OCI-M2 (cell line): Measurements from ENCODE around the gene PPP2R5B.

Experiments used
- DNase-seq: peaks from one replicate; lab custom pipeline; 2025; ENCODE audit not compliant: unreplicated experiment; lab: John Stamatoyannopoulos, UW

The PPP2R5B gene

GRCh38 chr11:64906314-64906635 is 18.2 kb upstream of the PPP2R5B start:
- DNase-seq, result no peak

- no peak for DNase-seq
Observed at GRCh38 chr11:64908766-64909165, 15.7 kb upstream of the PPP2R5B start.

- DNase-seq, result no peak
Observed at GRCh38 chr11:64909653-64910343, 14.7 kb upstream of the PPP2R5B start.

- no peak for DNase-seq
Observed at GRCh38 chr11:64910451-64911093, 13.9 kb upstream of the PPP2R5B start.

GRCh38 chr11:64911142-64911541 is 13.3 kb upstream of the PPP2R5B start:
- no peak for DNase-seq

- DNase-seq, result no peak
Observed at GRCh38 chr11:64911689-64912088, 12.8 kb upstream of the PPP2R5B start.

- no peak for DNase-seq
Observed at GRCh38 chr11:64913171-64913727, 11.2 kb upstream of the PPP2R5B start.

- no peak for DNase-seq
Observed at GRCh38 chr11:64914123-64914522, 10.4 kb upstream of the PPP2R5B start.

- DNase-seq, result no peak
Observed at GRCh38 chr11:64915376-64915887, 9.1 kb upstream of the PPP2R5B start.

- no peak for DNase-seq
Observed at GRCh38 chr11:64916040-64916774, 8.3 kb upstream of the PPP2R5B start.

- peak; percentile 91 for DNase-seq
Observed at GRCh38 chr11:64916775-64917662, 7.5 kb upstream of the PPP2R5B start, which contains the start of gene ATG2A. Gene ATG2A, minus strand, starts transcription at chr11:64917209. Its CDS starts 74 bp downstream, at chr11:64917135.

GRCh38 chr11:64917663-64917995 is 6.9 kb upstream of the PPP2R5B start:
- no peak for DNase-seq

- no peak for DNase-seq
Observed at GRCh38 chr11:64918017-64918416, 6.5 kb upstream of the PPP2R5B start.

- DNase-seq, result no peak
Observed at GRCh38 chr11:64919627-64920026, 4.9 kb upstream of the PPP2R5B start.

GRCh38 chr11:64920124-64920523 is 4.4 kb upstream of the PPP2R5B start:
- DNase-seq, result no peak

GRCh38 chr11:64921384-64921783 is 3.1 kb upstream of the PPP2R5B start:
- no peak for DNase-seq

GRCh38 chr11:64923151-64923661 is 1.3 kb upstream of the PPP2R5B start:
- no peak for DNase-seq

GRCh38 chr11:64924910-64925284 is 408 bp downstream of the PPP2R5B start:
- DNase-seq, result no peak

- no peak for DNase-seq
Observed at GRCh38 chr11:64925536-64926436, 1.3 kb downstream of the PPP2R5B start.

GRCh38 chr11:64926689-64927088 is 2.2 kb downstream of the PPP2R5B start:
- DNase-seq, result no peak
